ENCODE measurements around the gene PODN. TPM values are rescaled to one million over a fixed set of nuclear protein-coding genes. Genes with fewer than 3 reads are reported as not detected.

The PODN gene
- total RNA-seq, 1 donor from 2014 or later = 2.5 TPM

DNA sequence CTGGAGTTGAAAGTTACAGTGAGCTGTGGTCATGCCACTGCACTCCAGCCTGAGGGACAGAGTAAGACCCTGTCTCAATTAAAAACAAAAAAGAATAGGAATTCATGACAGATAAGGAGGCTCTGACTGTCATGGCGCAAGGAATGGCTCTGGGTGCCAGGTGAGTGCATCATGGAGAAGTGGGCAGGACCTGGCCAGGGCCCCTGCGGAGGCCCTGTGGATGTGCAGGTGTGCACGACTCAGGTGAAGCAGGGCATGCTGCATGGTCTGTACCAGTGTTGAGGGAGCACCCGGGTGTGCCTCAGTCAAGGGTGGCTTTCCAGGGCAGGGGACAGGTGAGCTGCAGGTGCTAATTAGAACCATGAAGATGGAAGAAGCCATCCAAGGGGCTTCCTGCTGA is 66.4 kb downstream of the PODN start:
- no peak for DNase-seq (ENCODE audit: extremely low read depth, low read depth, low spot score)

DNA sequence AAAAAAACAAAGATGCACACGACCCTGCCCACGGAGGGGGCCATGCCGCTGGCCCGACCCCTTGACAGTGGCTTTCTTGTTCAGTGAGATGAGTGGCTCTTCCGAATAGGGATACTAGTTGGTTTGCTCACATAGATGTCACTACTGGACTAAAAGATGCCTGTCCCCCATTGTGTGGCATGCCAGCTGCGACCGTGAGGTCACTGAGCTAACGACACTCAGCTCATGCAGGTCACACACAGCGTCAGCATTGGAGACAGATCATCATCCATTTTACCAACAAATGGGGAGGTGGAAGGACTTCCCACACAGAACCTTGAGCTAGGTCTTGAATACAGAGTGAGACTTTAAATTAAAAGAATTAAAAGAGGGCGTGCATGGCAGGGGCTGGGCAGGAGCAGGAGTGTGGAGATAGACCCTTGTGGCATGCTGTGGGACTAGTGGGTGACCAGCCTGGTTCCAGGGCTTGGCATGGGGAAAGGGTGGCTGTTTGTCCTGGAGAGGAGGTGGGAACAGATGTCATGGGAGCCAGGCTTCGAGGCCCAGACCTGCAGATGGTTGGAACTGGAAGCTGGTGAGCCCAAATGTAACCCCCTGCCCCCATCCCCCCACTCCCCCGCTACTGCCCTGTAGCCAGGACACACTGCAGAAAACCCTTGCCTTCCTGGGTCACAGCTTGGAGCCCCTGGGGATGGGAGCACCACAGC is 68.0 kb downstream of the PODN start:
- DNase-seq (ENCODE audit: extremely low read depth, low read depth, low spot score) = no peak

DNA sequence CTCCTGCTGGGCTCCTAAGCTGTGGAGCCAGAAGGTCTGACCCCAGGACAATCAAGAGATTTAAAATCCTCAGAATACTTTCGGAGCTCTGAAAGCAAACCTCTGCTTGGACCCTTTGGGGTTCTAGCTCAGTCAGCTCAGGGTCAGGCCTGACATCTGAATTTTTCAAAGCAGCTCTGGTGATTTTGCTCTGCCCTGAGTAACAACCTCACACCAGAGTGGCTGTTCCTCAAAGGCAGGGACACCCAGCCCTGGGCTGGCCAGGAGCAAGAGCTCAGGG is 68.5 kb downstream of the PODN start:
- DNase-seq (ENCODE audit: extremely low read depth, low read depth, low spot score) = no peak

DNA sequence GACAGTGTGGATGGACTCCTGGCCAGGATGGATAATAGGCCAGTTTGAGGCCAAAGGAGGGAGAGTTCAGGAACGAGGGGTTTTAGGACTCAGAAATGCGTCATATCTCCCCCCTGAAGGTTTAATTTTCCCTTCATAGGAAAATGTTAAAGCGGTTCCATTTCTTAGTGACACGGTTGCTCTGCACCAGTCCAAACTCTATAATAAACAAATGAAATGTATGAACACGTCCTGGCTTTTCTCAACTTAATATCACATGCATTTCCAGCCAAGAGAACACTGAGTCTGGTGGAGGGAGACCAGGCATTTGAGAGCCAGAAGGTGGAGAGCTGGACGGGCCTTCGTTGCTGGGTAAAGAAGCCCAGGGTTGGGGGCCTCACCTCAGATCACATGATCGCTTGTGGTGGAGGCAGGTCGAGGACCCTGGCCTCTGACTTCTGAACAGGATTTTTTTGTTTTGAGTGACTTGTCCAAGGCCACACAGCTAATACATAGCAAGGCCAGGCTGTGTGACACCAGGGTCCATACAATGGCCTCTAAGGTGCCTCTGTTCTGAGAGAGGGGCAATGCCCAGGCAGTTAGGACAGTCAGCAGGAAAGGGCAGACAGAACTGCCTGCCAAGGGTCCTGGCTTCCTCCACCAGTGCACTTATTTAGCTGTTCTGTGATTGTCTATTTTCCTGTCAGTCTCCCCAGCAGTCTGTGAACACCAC is 69.0 kb downstream of the PODN start:
- no peak for DNase-seq (ENCODE audit: extremely low read depth, low read depth, low spot score)

DNA sequence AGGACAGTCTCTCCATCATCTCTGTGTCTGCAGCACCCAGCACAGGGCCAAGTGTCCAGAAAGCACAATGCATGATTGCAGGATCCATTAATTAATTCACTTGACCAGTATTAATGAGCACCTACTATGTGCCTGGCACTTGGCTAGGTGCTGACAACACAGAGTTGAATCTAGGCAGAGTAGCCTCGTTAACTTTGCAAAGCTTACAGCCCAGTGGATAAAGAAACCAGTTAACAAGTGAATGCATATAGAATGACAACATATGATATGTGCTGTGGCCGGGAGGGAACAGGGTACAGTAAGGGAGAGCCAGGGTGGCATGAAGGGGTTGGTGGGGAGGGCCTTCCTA is 69.6 kb downstream of the PODN start:
- DNase-seq (ENCODE audit: extremely low read depth, low read depth, low spot score) = no peak

DNA sequence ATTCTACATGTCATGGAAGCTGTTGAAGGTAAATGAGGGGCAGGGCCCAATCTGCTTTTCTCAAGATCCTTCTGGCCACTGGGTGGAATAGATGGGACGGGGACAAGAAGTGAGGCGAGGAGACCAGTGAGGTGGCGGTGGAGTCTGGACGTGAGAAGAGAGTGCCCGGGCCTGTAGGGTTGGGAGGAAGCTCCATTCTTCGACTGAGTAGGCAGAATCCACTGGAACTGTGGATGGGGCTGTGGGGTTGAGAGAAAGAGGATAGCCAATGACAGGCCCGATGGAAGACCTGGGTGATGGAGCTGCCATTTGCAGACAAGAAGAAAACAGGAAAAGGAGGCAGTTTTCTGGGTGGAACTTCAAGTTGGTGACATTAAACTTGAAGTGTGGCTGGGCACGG is 70.2 kb downstream of the PODN start:
- no peak for DNase-seq (ENCODE audit: extremely low read depth, low read depth, low spot score)

DNA sequence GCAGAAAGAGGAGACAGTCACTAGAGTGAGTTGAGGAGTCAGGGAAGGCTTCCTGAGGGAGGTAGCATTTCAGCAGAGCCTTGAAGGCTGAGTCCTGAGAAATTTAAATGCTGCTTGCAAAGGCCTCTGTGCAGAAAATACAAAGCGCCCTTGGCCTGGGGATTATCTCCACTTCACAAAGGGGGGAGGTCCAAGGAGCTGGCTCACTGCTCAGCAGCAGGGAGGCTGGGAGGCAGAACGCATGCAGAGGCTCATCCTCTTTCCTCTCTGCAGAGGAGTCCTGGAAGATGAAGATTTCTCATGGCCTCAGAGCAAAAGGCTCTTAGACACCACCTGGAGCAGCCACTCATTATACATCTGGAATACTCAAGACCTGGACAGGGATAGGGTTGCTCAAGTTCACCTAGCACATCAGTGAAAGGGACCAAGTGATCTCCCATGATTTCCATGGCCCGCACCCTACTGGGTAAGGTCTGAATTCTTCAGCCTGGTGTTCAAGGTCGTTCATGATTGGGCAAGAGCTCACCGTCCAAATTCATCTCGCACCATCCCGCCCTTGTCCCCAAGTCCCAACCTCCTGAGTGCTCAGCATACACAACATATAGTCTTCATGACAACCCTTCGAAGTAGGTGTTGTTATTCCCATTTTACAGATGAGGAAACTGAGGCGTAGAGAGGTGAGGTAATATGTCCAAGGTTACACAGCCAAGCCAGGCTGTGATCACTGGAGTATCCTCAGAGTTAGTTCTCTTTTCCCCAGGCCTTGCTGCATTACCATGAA is 71.4 kb downstream of the PODN start:
- DNase-seq (ENCODE audit: extremely low read depth, low read depth, low spot score) = no peak

DNA sequence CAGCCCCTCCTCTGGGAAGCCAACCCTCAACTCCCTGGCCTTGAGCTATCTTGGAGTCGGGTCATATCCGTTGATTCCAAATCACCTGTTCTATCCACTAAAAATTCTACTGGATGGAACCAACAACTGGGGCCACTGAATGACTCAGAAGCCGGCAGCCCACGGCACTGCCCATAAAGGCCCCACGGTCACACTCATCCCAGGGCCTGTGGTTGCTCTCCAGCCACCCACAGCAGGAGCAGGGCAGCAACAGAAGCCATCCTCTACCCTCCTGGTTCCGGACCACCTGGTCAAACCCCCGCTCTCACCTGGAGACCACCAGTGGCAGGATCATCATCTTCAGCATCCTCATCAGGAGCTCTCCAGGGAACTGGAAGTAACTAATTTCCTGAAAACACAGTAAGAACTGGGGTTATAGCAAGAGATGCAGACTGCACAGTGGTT is 72.1 kb downstream of the PODN start:
- no peak for DNase-seq (ENCODE audit: extremely low read depth, low read depth, low spot score)

Other genes with a start within 250 kb of the PODN start
- gene ZYG11A, start 219.5 kb upstream of the PODN start, total RNA-seq = 0.35 and 0.73 TPM in 2 replicates
- gene ECHDC2, start 140.5 kb upstream of the PODN start, total RNA-seq = 31.0 and 45.7 TPM in 2 replicates
- gene SCP2, start 134.9 kb upstream of the PODN start, total RNA-seq = 89.1 and 90.3 TPM in 2 replicates
- gene SLC1A7, start 80.4 kb downstream of the PODN start, total RNA-seq = not detected in 2 replicates
- 14.1 and 14.8 TPM in 2 replicates for gene CPT2, start 134.6 kb downstream of the PODN start, total RNA-seq
- 45.8 and 50.6 TPM in 2 replicates for gene CZIB, start 158.4 kb downstream of the PODN start, total RNA-seq
- gene MAGOH, start 176.3 kb downstream of the PODN start, total RNA-seq = 28.9 and 57.8 TPM in 2 replicates

Measured in glomerular endothelial cell (primary cell).